ENCODE results near the gene HBD. TPM values are rescaled to one million over a fixed set of nuclear protein-coding genes. Genes with fewer than 3 reads are reported as not detected.

Gene HBD
- total RNA-seq, 1 donor = not detected

- no peak overlapping the region for H3K4me2 ChIP-seq (ENCODE audit: insufficient read depth, low read length)
- H3K36me3 ChIP-seq (ENCODE audit: insufficient read depth, low read length) = no peaks in the 10 kb centered on the region
- H4K20me1 ChIP-seq (ENCODE audit: insufficient read depth, low read length) = no peaks in the 10 kb centered on the region
- TF ChIP-seq, protein P1, sequence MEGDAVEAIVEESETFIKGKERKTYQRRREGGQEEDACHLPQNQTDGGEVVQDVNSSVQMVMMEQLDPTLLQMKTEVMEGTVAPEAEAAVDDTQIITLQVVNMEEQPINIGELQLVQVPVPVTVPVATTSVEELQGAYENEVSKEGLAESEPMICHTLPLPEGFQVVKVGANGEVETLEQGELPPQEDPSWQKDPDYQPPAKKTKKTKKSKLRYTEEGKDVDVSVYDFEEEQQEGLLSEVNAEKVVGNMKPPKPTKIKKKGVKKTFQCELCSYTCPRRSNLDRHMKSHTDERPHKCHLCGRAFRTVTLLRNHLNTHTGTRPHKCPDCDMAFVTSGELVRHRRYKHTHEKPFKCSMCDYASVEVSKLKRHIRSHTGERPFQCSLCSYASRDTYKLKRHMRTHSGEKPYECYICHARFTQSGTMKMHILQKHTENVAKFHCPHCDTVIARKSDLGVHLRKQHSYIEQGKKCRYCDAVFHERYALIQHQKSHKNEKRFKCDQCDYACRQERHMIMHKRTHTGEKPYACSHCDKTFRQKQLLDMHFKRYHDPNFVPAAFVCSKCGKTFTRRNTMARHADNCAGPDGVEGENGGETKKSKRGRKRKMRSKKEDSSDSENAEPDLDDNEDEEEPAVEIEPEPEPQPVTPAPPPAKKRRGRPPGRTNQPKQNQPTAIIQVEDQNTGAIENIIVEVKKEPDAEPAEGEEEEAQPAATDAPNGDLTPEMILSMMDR (IDR thresholded peaks at IDR 0.05; ENCODE audit: extremely low read depth, low read depth, low read length) = peak; percentile 70
- H3K4me1 ChIP-seq (ENCODE audit: insufficient read depth, low read length) = no peaks in the 10 kb centered on the region
- no peaks in the 10 kb centered on the region for H3K9me3 ChIP-seq (ENCODE audit: low read depth, low read length)
- H3K27me3 ChIP-seq (ENCODE audit: insufficient read depth, low read length) = no peaks in the 10 kb centered on the region
- H3K79me2 ChIP-seq (ENCODE audit: insufficient read depth, low read length) = no peaks in the 10 kb centered on the region
- no peak overlapping the region for H3K4me3 ChIP-seq (ENCODE audit: insufficient read depth, low read length)
- H3K27ac ChIP-seq (ENCODE audit: low read depth, low read length) = no peak overlapping the region
- peak; percentile 66 for DNase-seq (ENCODE audit: insufficient read length, low spot score, missing footprints)
- H2AFZ ChIP-seq (ENCODE audit: low read length) = no peak overlapping the region
Observed at GRCh38 chr11:5204787-5205186, 29.5 kb downstream of the HBD start.

DNA sequence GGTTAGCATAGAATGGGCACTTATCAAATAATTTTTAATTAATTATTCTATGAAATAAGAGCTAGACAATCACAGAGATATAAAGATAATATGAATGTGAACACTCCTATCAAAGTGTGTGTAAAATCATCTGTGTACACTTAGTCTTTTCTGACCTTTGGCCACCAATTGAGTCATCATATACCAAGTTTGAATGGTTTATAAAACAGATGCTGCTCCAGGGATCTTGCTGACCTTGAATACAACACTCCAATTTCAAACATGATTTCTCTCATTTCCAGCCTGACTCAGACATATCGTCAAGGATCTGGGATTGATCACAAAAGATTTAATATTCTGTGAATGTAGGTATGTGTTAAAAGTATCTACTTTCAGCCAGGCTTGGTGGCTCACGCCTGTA, 30.9 kb downstream of the HBD start:
- no peaks in the 10 kb centered on the region for H3K79me2 ChIP-seq (ENCODE audit: insufficient read depth, low read length)
- H3K4me2 ChIP-seq (ENCODE audit: insufficient read depth, low read length) = no peak overlapping the region
- no peaks in the 10 kb centered on the region for H3K36me3 ChIP-seq (ENCODE audit: insufficient read depth, low read length)
- H3K4me1 ChIP-seq (ENCODE audit: insufficient read depth, low read length) = no peaks in the 10 kb centered on the region
- TF ChIP-seq, protein P1 (IDR thresholded peaks at IDR 0.05; ENCODE audit: extremely low read depth, low read depth, low read length) = no peak
- no peaks in the 10 kb centered on the region for H4K20me1 ChIP-seq (ENCODE audit: insufficient read depth, low read length)
- H3K27me3 ChIP-seq (ENCODE audit: insufficient read depth, low read length) = no peaks in the 10 kb centered on the region
- DNase-seq (ENCODE audit: insufficient read length, low spot score, missing footprints) = no peak
- no peak overlapping the region for H3K27ac ChIP-seq (ENCODE audit: low read depth, low read length)
- H3K4me3 ChIP-seq (ENCODE audit: insufficient read depth, low read length) = no peak overlapping the region
- no peak overlapping the region for H2AFZ ChIP-seq (ENCODE audit: low read length)
- no peaks in the 10 kb centered on the region for H3K9me3 ChIP-seq (ENCODE audit: low read depth, low read length)

- Histone ChIP-seq H3K9me3 (ENCODE audit: low read depth, low read length) (no peaks in the 10 kb centered on the region), H3K4me3 (ENCODE audit: insufficient read depth, low read length) (no peak within 1 kb of the TSS), H3K27ac (ENCODE audit: low read depth, low read length) (no peak within 1 kb of the TSS), H3K79me2 (ENCODE audit: insufficient read depth, low read length) (no peaks in the 10 kb centered on the region), H3K27me3 (ENCODE audit: insufficient read depth, low read length) (no peaks in the 10 kb centered on the region), H4K20me1 (ENCODE audit: insufficient read depth, low read length) (no peaks in the 10 kb centered on the region), H3K4me2 (ENCODE audit: insufficient read depth, low read length) (no peak within 1 kb of the TSS), H2AFZ (ENCODE audit: low read length) (peak within 1 kb of the TSS; percentile 34), H3K4me1 (ENCODE audit: insufficient read depth, low read length) (peaks cover 2% of the 10 kb centered on the region), H3K36me3 (ENCODE audit: insufficient read depth, low read length) (no peaks in the 10 kb centered on the region)
- TF ChIP-seq, protein P1 (IDR thresholded peaks at IDR 0.05; ENCODE audit: extremely low read depth, low read depth, low read length) = no peak
- no peak for DNase-seq (ENCODE audit: insufficient read length, low spot score, missing footprints)
Observed at GRCh38 chr11:5200582-5200981, 33.7 kb downstream of the HBD start, which contains the start of gene OR51V1. Gene OR51V1, minus strand, starts transcription at chr11:5200682. Its CDS starts 0 bp downstream, at chr11:5200682.

DNA sequence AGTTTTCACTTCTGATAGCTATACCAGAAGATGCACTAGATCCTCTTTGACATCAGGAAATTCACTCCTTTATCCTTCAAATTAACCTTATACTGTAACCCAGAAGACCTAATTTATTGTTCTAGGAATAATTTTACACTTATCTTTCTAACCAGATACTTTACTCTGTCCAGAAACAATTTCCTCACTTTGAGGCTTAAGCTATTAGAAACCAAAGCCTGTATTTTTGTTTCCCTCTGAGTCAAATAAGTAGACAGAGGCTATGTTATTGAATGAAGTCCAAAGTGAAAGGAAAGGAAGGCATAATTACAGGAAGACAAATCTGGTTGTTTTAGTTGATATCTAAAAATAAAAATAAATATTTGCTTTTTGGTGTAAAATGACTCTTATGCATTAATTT, 36.0 kb downstream of the HBD start:
- Histone ChIP-seq H4K20me1 (ENCODE audit: insufficient read depth, low read length) (no peaks in the 10 kb centered on the region), H3K9me3 (ENCODE audit: low read depth, low read length) (no peaks in the 10 kb centered on the region), H3K4me1 (ENCODE audit: insufficient read depth, low read length) (peaks cover 2% of the 10 kb centered on the region), H2AFZ (ENCODE audit: low read length) (no peak overlapping the region), H3K79me2 (ENCODE audit: insufficient read depth, low read length) (no peaks in the 10 kb centered on the region), H3K27ac (ENCODE audit: low read depth, low read length) (no peak overlapping the region), H3K4me2 (ENCODE audit: insufficient read depth, low read length) (no peak overlapping the region), H3K36me3 (ENCODE audit: insufficient read depth, low read length) (no peaks in the 10 kb centered on the region), H3K4me3 (ENCODE audit: insufficient read depth, low read length) (no peak overlapping the region), H3K27me3 (ENCODE audit: insufficient read depth, low read length) (no peaks in the 10 kb centered on the region)
- no peak for DNase-seq (ENCODE audit: insufficient read length, low spot score, missing footprints)
- TF ChIP-seq, protein P1 (IDR thresholded peaks at IDR 0.05; ENCODE audit: extremely low read depth, low read depth, low read length) = no peak

Data from osteoblast (primary cell).